OCI-LY1 (cell line): ENCODE measurements around the gene FOXP3.

ENCODE experiments used
- H2AFZ ChIP-seq: fragments of 200-600 bp; sonication (generic), shearing (Covaris generic); 2 replicates; pipeline ENCODE4 v1.6.0; 2014; ENCODE audit warnings: antibody characterized with exemption, mild to moderate bottlenecking, low read length
- H3F3A ChIP-seq: fragments of 200-600 bp; sonication (generic), shearing (Covaris generic); 2 replicates; pipeline ENCODE4 v1.6.0; 2014; ENCODE audit warnings: mild to moderate bottlenecking, antibody characterized with exemption, low read length, moderate library complexity; ENCODE audit not compliant: insufficient read depth
- H3K27ac ChIP-seq: fragments of 200-600 bp; sonication (generic); 2 replicates; pipeline ENCODE4 v1.5.1; 2014; ENCODE audit warnings: low read length, mixed run types, mild to moderate bottlenecking, low read depth; ENCODE audit not compliant: poor library complexity, severe bottlenecking
- H3K27me3 ChIP-seq: fragments of 200-600 bp; sonication (generic); 2 replicates; pipeline ENCODE4 v1.6.0; 2014; ENCODE audit warnings: antibody characterized with exemption, mild to moderate bottlenecking, low read length, moderate library complexity; ENCODE audit not compliant: insufficient read depth
- H3K36me3 ChIP-seq: fragments of 200-600 bp; sonication (generic); 2 replicates; pipeline ENCODE4 v1.6.1; 2014; ENCODE audit warnings: mild to moderate bottlenecking, antibody characterized with exemption, low read length, moderate library complexity, mixed read lengths; ENCODE audit not compliant: insufficient read depth
- H3K4me1 ChIP-seq: fragments of 200-600 bp; sonication (generic); 2 replicates; pipeline ENCODE4 v1.5.1; 2014; ENCODE audit warnings: mild to moderate bottlenecking, low read length, moderate library complexity; ENCODE audit not compliant: insufficient read depth, severe bottlenecking
- H3K4me2 ChIP-seq: fragments of 200-600 bp; sonication (generic), shearing (Covaris generic); 2 replicates; pipeline ENCODE4 v1.6.1; 2014; ENCODE audit warnings: low read length
- H3K4me3 ChIP-seq: fragments of 200-600 bp; sonication (generic); 2 replicates; pipeline ENCODE4 v1.5.1; 2014; ENCODE audit warnings: low read length, low read depth, mild to moderate bottlenecking, mixed read lengths; ENCODE audit not compliant: poor library complexity, severe bottlenecking
- H3K79me2 ChIP-seq: fragments of 200-600 bp; shearing (Covaris generic); 2 replicates; pipeline ENCODE4 v1.6.1; 2016; ENCODE audit warnings: mixed run types, low read length, mixed read lengths; ENCODE audit not compliant: insufficient read depth
- H3K9ac ChIP-seq: fragments of 200-600 bp; sonication (generic), shearing (Covaris generic); 2 replicates; pipeline ENCODE4 v1.6.1; 2014; ENCODE audit warnings: mild to moderate bottlenecking, low read length, mixed read lengths
- H3K9me2 ChIP-seq: fragments of 200-600 bp; sonication (generic), shearing (Covaris generic); 2 replicates; pipeline ENCODE4 v1.6.1; 2014; ENCODE audit warnings: low read depth, mild to moderate bottlenecking, low read length, mixed read lengths
- H3K9me3 ChIP-seq: fragments of 200-600 bp; shearing (Covaris generic); 2 replicates; pipeline ENCODE4 v1.6.1; 2014; ENCODE audit warnings: low read length, mixed read lengths
- H4K20me1 ChIP-seq: fragments of 200-600 bp; sonication (generic), shearing (Covaris generic); 2 replicates; pipeline ENCODE4 v1.6.0; 2016; ENCODE audit warnings: mild to moderate bottlenecking, low read length; ENCODE audit not compliant: insufficient read depth
- EZH2 ChIP-seq: fragments of 200-600 bp; sonication (generic), shearing (Covaris generic); IDR thresholded peaks from 2 replicates; pipeline ENCODE4 v1.8.0; 2017; ENCODE audit warnings: borderline replicate concordance, mixed run types, mild to moderate bottlenecking, antibody characterized with exemption, low read length, moderate library complexity, mixed read lengths
- TF ChIP-seq, protein P1 (sequence below): fragments of 200-600 bp; sonication (generic), shearing (Covaris generic); IDR thresholded peaks from 2 replicates; pipeline ENCODE4 v1.5.1; 2017; ENCODE audit warnings: mild to moderate bottlenecking, antibody characterized with exemption, low read length, moderate library complexity, mixed read lengths

The FOXP3 gene

DNA sequence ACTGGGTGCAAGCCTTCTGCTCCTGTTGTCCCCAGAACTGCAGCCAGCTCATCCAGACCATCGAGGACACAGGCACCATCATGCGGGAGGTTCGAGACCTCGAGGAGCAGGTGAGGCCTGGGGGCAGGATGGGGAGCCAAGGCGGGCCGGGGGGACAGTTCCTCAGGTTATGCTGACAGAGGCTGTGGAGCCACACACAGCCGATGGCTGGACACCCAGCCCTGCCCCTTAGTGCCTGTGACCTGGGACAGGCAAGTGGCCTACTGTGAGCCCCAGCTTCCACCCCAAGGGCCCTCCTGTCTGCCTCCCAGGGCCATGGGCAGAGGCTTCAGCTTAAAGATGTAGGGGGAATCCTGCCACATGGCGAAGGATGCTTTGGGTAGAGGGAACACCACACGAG is 14.9 kb downstream of the FOXP3 start:
- Histone ChIP-seq H3K9me3 (no peaks in the 10 kb centered on the region), H3K4me3 (no peak overlapping the region), H3K27ac (no peak overlapping the region), H3K9me2 (no peaks in the 10 kb centered on the region), H3F3A (no peaks in the 10 kb centered on the region), H3K27me3 (no peaks in the 10 kb centered on the region), H3K9ac (no peak overlapping the region), H3K4me2 (no peak overlapping the region), H3K4me1 (no peaks in the 10 kb centered on the region), H2AFZ (no peak overlapping the region), H3K36me3 (0 out of 2 replicates have a peak, but pooled peaks cover 2% of the 10 kb centered on the region), H4K20me1 (no peaks in the 10 kb centered on the region), H3K79me2 (no peaks in the 10 kb centered on the region)
- no peak for TF ChIP-seq EZH2
- TF ChIP-seq, protein P1, sequence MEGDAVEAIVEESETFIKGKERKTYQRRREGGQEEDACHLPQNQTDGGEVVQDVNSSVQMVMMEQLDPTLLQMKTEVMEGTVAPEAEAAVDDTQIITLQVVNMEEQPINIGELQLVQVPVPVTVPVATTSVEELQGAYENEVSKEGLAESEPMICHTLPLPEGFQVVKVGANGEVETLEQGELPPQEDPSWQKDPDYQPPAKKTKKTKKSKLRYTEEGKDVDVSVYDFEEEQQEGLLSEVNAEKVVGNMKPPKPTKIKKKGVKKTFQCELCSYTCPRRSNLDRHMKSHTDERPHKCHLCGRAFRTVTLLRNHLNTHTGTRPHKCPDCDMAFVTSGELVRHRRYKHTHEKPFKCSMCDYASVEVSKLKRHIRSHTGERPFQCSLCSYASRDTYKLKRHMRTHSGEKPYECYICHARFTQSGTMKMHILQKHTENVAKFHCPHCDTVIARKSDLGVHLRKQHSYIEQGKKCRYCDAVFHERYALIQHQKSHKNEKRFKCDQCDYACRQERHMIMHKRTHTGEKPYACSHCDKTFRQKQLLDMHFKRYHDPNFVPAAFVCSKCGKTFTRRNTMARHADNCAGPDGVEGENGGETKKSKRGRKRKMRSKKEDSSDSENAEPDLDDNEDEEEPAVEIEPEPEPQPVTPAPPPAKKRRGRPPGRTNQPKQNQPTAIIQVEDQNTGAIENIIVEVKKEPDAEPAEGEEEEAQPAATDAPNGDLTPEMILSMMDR, result no peak

- Histone ChIP-seq H3K4me3 (no peak overlapping the region), H3K36me3 (peaks cover 2% of the 10 kb centered on the region; the same call in 1 of the 2 replicates), H3K9ac (no peak overlapping the region), H4K20me1 (no peaks in the 10 kb centered on the region), H3K9me3 (no peaks in the 10 kb centered on the region), H3K27ac (no peak overlapping the region), H3K79me2 (no peaks in the 10 kb centered on the region), H3K4me2 (no peak overlapping the region), H3K9me2 (no peaks in the 10 kb centered on the region), H3K4me1 (no peaks in the 10 kb centered on the region), H3F3A (no peaks in the 10 kb centered on the region), H2AFZ (no peak overlapping the region), H3K27me3 (no peaks in the 10 kb centered on the region)
- TF ChIP-seq, protein P1, result no peak
- no peak for TF ChIP-seq EZH2
Observed at GRCh38 chrX:49249071-49249470, 15.4 kb downstream of the FOXP3 start.

DNA sequence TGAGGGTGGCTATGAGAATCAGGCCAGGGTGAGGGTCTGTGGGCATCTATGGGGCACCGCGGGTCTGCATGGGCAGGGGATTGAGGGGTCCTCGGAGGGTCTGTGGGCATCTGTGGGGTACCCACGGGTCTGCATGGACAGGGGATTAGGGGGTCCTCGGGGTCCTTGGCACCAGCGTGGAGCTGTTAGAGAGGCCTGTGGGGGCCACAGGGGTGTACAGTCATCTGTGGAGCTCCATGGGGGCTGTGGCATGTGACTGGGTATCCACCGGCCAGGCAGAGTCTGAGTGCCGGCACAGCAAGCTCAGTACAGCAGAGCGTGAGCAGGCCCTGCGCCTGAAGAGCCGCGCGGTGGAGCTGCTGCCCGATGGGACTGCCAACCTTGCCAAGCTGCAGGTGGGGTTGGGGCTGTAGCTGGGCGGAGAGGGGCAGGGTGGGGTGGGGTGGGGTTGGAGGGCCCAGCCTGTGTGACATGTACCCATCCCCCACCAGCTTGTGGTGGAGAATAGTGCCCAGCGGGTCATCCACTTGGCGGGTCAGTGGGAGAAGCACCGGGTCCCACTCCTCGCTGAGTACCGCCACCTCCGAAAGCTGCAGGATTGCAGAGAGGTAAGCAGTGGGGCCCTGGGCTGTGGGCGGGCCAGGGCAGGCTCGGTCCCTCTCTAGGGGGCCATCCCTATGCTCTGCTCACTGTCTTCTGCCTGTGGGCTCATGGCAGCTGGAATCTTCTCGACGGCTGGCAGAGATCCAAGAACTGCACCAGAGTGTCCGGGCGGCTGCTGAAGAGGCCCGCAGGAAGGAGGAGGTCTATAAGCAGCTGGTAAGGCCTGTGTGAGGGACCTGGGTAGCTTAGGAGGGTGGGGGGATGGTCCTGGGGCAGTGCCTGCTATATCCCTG is 16.3 kb downstream of the FOXP3 start:
- H3F3A ChIP-seq, result no peaks in the 10 kb centered on the region
- H3K9me2 ChIP-seq, result no peaks in the 10 kb centered on the region
- no peak overlapping the region for H3K27ac ChIP-seq
- no peak overlapping the region for H3K4me2 ChIP-seq
- no peaks in the 10 kb centered on the region for H3K4me1 ChIP-seq
- H3K4me3 ChIP-seq, result no peak overlapping the region
- no peaks in the 10 kb centered on the region for H3K27me3 ChIP-seq
- no peaks in the 10 kb centered on the region for H4K20me1 ChIP-seq
- TF ChIP-seq, protein P1, result no peak
- TF ChIP-seq EZH2, result no peak
- H3K9ac ChIP-seq, result no peak overlapping the region
- peaks cover 2% of the 10 kb centered on the region; the same call in 1 of the 2 replicates for H3K36me3 ChIP-seq
- H3K9me3 ChIP-seq, result no peaks in the 10 kb centered on the region
- H3K79me2 ChIP-seq, result no peaks in the 10 kb centered on the region
- H2AFZ ChIP-seq, result no peak overlapping the region
